K562 (cell line): ENCODE results near the gene FAM131C. TPM values are rescaled to one million over a fixed set of nuclear protein-coding genes. Genes with fewer than 3 reads are reported as not detected.
A peak's percentile ranks its signal among the peaks of the same experiment; 100 is the strongest.

Source experiments
- FOXJ3 ChIP-seq: sonication (generic); formaldehyde crosslinking; IDR thresholded peaks from 2 replicates; pipeline ENCODE4 v1.4.0; 2020; ENCODE audit warnings: mild to moderate bottlenecking, missing genetic modification reagents
- FOXM1 ChIP-seq, 2 experiments: fragments of 450-650 bp in 1 of 2; sonication (generic) in 1 of 2; formaldehyde crosslinking in 1 of 2; IDR thresholded peaks; 2 replicates each; pipeline versions ENCODE4 v1.6.1 to v1.9.0; 2017 to 2022; ENCODE audit warnings: low read depth in 2 of 2, mild to moderate bottlenecking in 2 of 2, missing genetic modification reagents in 1 of 2, moderate library complexity in 1 of 2
- HNRNPLL ChIP-seq: fragments of 200-400 bp; formaldehyde crosslinking; IDR thresholded peaks from 2 replicates; pipeline ENCODE4 v1.6.1; 2017; ENCODE audit warnings: low read length, low read depth, mild to moderate bottlenecking; ENCODE audit not compliant: poor library complexity, severe bottlenecking
- IRF2 ChIP-seq: sonication (generic); formaldehyde crosslinking; IDR thresholded peaks from 2 replicates; pipeline ENCODE4 v1.8.1; 2022; ENCODE audit warnings: mild to moderate bottlenecking, missing genetic modification reagents
- KLF13 ChIP-seq: fragments of 450-650 bp; IDR thresholded peaks from 2 replicates; pipeline ENCODE4 v1.6.1; 2016; ENCODE audit warnings: missing genetic modification characterization, low read depth, mild to moderate bottlenecking, missing compliant biosample characterization, moderate library complexity, borderline replicate concordance
- MITF ChIP-seq: IDR thresholded peaks from 2 replicates; pipeline ENCODE4 v1.6.1; 2014; ENCODE audit warnings: antibody characterized with exemption
- NFE2L1 ChIP-seq: fragments of 450-650 bp; IDR thresholded peaks from 2 replicates; pipeline ENCODE4 v1.6.1; 2016; ENCODE audit warnings: missing genetic modification characterization, low read depth, mild to moderate bottlenecking, missing compliant biosample characterization, moderate library complexity, borderline replicate concordance
- PHB2 ChIP-seq: fragments of 450-650 bp; IDR thresholded peaks from 2 replicates; pipeline ENCODE4 v1.6.1; 2017; ENCODE audit warnings: low read depth
- POLR2G ChIP-seq: fragments of 200-400 bp; formaldehyde crosslinking; IDR thresholded peaks from 2 replicates; pipeline ENCODE4 v1.6.1; 2017; ENCODE audit warnings: low read depth, mild to moderate bottlenecking, antibody characterized with exemption, low read length, moderate library complexity
- RAD21 ChIP-seq, 2 experiments: fragments of 250-450 bp in 1 of 2; fragments of 450-650 bp in 1 of 2; sonication (Bioruptor Pico) in 1 of 2; formaldehyde crosslinking in 1 of 2; IDR thresholded peaks in 1 of 2; conservative IDR thresholded peaks in 1 of 2; 2 replicates each; pipeline versions ENCODE4 v1.4.0 to v1.8.0; 2020 to 2022; ENCODE audit warnings: mild to moderate bottlenecking in 2 of 2, moderate library complexity in 1 of 2
- SMAD4 ChIP-seq: fragments of 250-450 bp; sonication (Bioruptor Pico); conservative IDR thresholded peaks from 2 replicates; pipeline ENCODE4 v1.8.0; 2021; ENCODE audit warnings: inconsistent platforms, mild to moderate bottlenecking, moderate library complexity
- XRCC4 ChIP-seq: IDR thresholded peaks from one replicate; pipeline ENCODE4 v1.6.1; 2011; ENCODE audit not compliant: insufficient read depth, insufficient read length; ENCODE audit errors: extremely low read depth
- YY1 ChIP-seq, 3 experiments: IDR thresholded peaks; 2 replicates each; pipeline ENCODE4 v1.6.1; 2011; ENCODE audit warnings: low read length in 2 of 3, mild to moderate bottlenecking in 2 of 3, moderate library complexity in 2 of 3, borderline replicate concordance in 1 of 3, control low read depth in 1 of 3, low read depth in 1 of 3; ENCODE audit not compliant: insufficient read depth in 3 of 3, insufficient replicate concordance in 2 of 3, control insufficient read depth in 1 of 3, insufficient read length in 1 of 3; ENCODE audit errors: extremely low read depth in 1 of 3
- ZNF512 ChIP-seq: IDR thresholded peaks from 2 replicates; pipeline ENCODE4 v1.6.1; 2016; ENCODE audit warnings: missing genetic modification characterization, missing compliant biosample characterization
- polyA plus RNA-seq, 8 experiments: library from polyadenylated mRNA; depleted of rRNA in 4 of 8; stranded (reverse) in 5 of 8; unstranded in 3 of 8; fragments of >200 nt; fragmentation: Nextera tagmentation in 2 of 8; fragmentation: Illumina TruSeq in 1 of 8; extraction: Ambion mirVana in 2 of 8; extraction: Trizol in 1 of 8; gene quantifications; 2 replicates each; pipeline versions ENCODE4 v1.2.1 to v1.2.3, GENCODE V29; 2011 to 2014; ENCODE audit warnings: inconsistent platforms in 1 of 8, missing spikeins in 1 of 8
- total RNA-seq, 7 experiments: library from RNA; depleted of rRNA in 6 of 7; stranded (reverse); fragments of >200 nt in 6 of 7; fragmentation: Illumina TruSeq in 2 of 7; extraction: Trizol in 2 of 7; gene quantifications; 2 replicates each; pipeline versions ENCODE4 v1.2.1 to v1.2.3, GENCODE V29; 2011 to 2021; ENCODE audit warnings: low replicate concordance in 1 of 7

Gene FAM131C
- total and polyA plus RNA-seq, 9 of the 15 experiments (the other 6 are each of a cell fraction or from before 2014, with no cell fraction given), result 0.10 to 0.29 (median 0.16) TPM; not detected in 6

GRCh38 chr1:16078925-16079656, 5.6 kb upstream of the FAM131C start (continued):
- TF ChIP-seq ZNF512 (tag), result no peak
- TF ChIP-seq HNRNPLL, result no peak
- no peak for TF ChIP-seq FOXM1 (IDR thresholded peaks at IDR 0.05; ENCODE audit: low read depth)
- no peak for TF ChIP-seq FOXM1 (CRISPR knock-in tag; IDR thresholded peaks at IDR 0.05; ENCODE audit: low read depth)
- TF ChIP-seq SMAD4 (CRISPR knock-in tag), result 0 out of 2 replicates have a peak, but pooled peaks have one; percentile 24
- no peak for TF ChIP-seq KLF13 (tag)
- TF ChIP-seq POLR2G, result no peak
- peak; percentile 95 to 99 for TF ChIP-seq RAD21 (CRISPR knock-in tag; conservative IDR thresholded peaks at IDR 0.05 in 1 of 2, IDR thresholded peaks at IDR 0.05 in 1 of 2)
- no peak for TF ChIP-seq NFE2L1 (tag)
- TF ChIP-seq YY1 (IDR thresholded peaks at IDR 0.05; ENCODE audit: borderline replicate concordance in 1 of 3, control insufficient read depth in 1 of 3, extremely low read depth in 1 of 3, insufficient read depth in 3 of 3, insufficient read length in 1 of 3, insufficient replicate concordance in 2 of 3, low read depth in 1 of 3, low read length in 2 of 3), result peak in 2 of 3 experiments; percentile 31 to 36
- no peak for TF ChIP-seq XRCC4
- TF ChIP-seq IRF2 (CRISPR knock-in tag), result no peak
- no peak for TF ChIP-seq FOXJ3
- TF ChIP-seq PHB2, result no peak
- TF ChIP-seq MITF, result no peak
